ENCODE data around the gene CNOT4.

CNOT4 gene

GRCh38 chr7:135434047-135434446 is 75.9 kb downstream of the CNOT4 start:
- TF ChIP-seq, protein P1, sequence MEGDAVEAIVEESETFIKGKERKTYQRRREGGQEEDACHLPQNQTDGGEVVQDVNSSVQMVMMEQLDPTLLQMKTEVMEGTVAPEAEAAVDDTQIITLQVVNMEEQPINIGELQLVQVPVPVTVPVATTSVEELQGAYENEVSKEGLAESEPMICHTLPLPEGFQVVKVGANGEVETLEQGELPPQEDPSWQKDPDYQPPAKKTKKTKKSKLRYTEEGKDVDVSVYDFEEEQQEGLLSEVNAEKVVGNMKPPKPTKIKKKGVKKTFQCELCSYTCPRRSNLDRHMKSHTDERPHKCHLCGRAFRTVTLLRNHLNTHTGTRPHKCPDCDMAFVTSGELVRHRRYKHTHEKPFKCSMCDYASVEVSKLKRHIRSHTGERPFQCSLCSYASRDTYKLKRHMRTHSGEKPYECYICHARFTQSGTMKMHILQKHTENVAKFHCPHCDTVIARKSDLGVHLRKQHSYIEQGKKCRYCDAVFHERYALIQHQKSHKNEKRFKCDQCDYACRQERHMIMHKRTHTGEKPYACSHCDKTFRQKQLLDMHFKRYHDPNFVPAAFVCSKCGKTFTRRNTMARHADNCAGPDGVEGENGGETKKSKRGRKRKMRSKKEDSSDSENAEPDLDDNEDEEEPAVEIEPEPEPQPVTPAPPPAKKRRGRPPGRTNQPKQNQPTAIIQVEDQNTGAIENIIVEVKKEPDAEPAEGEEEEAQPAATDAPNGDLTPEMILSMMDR (IDR thresholded peaks at IDR 0.05; ENCODE audit: low read depth, low read length): no peak
- H3K4me3 ChIP-seq (ENCODE audit: low read depth, low read length): no peak overlapping the region

DNA sequence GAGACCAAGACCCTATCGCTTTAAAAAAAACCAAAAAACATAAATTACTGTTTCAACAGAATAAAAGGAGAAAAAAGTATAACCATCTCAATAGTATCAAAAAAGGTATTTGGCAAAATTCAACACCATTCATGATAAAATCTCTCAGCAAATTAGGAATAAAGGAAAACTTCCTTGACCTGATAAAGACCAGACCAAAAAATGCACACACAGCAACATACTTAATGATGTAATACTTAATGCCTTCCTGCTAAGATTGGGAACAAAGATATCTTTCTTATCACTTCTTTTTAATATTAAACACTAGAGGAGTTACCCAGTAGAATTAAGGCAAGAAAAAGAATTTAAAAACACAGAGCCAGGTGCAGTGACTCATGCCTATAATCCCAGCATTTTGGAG is 79.3 kb downstream of the CNOT4 start:
- H3K4me3 ChIP-seq (ENCODE audit: low read depth, low read length): no peak overlapping the region
- TF ChIP-seq, protein P1 (IDR thresholded peaks at IDR 0.05; ENCODE audit: low read depth, low read length): no peak

DNA sequence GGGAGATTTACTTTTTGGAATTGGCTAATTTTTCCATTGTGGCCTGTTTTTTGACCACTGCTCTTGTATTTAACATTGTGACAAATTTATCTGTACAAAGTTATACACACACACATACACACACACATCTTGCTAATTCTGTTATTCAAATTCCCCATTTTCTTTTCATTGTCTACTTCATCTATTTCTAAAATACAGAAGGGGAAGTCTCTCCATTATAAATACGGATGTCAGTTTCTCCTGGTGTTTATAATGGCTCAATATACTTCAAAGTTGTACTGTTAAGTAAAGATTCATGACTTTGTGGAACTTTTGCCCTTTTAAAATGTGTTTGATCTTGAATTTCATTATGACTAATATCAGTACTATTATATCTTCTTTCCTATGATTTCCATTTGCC is 81.0 kb downstream of the CNOT4 start:
- TF ChIP-seq, protein P1 (IDR thresholded peaks at IDR 0.05; ENCODE audit: low read depth, low read length): no peak
- H3K4me3 ChIP-seq (ENCODE audit: low read depth, low read length): no peak overlapping the region

- H3K4me3 ChIP-seq (ENCODE audit: low read depth, low read length): no peak overlapping the region
- TF ChIP-seq, protein P1 (IDR thresholded peaks at IDR 0.05; ENCODE audit: low read depth, low read length): no peak
Measured at GRCh38 chr7:135428011-135428410, 81.9 kb downstream of the CNOT4 start.

DNA sequence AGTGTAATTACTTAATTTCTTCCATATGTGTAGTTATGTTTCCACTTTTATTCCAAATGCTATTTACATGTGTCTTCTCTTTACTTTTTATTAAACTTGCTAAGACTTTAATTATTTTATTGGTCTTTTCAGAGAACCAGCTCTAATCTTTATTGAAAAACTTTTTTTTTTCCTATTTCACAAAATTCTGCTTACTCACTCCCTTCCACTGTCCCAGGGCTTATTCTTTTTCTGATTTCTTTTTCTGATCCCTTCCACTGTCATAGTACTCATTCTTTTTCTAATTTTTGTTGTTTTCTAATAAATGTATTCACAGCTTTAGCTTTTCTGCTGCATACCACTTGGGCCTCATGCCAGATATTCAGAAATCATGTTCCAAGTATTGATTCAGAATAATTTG is 82.7 kb downstream of the CNOT4 start:
- TF ChIP-seq, protein P1 (IDR thresholded peaks at IDR 0.05; ENCODE audit: low read depth, low read length): no peak
- H3K4me3 ChIP-seq (ENCODE audit: low read depth, low read length): no peak overlapping the region

- TF ChIP-seq, protein P1 (IDR thresholded peaks at IDR 0.05; ENCODE audit: low read depth, low read length): no peak
- no peak overlapping the region for H3K4me3 ChIP-seq (ENCODE audit: low read depth, low read length)
Measured at GRCh38 chr7:135425036-135425435, 84.9 kb downstream of the CNOT4 start.

GRCh38 chr7:135420786-135421185 is 89.1 kb downstream of the CNOT4 start:
- TF ChIP-seq, protein P1 (IDR thresholded peaks at IDR 0.05; ENCODE audit: low read depth, low read length): no peak
- no peak overlapping the region for H3K4me3 ChIP-seq (ENCODE audit: low read depth, low read length)
